Common myeloid progenitor, CD34-positive (primary cell): ENCODE measurements around the gene COL6A5.
"Not testable (repeated sequence)": the region's sequence is repeated elsewhere in the genome, so short reads cannot be mapped to it uniquely, and the experiment has no call there.

Source experiments
- CTCF ChIA-PET: fragments of 350-600 bp; sonication (Branson Sonifier 250); formaldehyde crosslinking; loops from one replicate; lab custom pipeline; 2021; ENCODE audit warnings: antibody characterized with exemption; lab: Charles Lee
- POLR2A ChIA-PET: fragments of 350-600 bp; sonication (Branson Sonifier 250); formaldehyde crosslinking; loops from one replicate; lab custom pipeline; 2021; ENCODE audit warnings: antibody characterized with exemption; lab: Charles Lee
- DNase-seq, 3 donors: peaks; one replicate each; pipeline versions ENCODE4 v3.0.0 to v3.0.0-alpha.2; 2013
- H3K27ac ChIP-seq, 2 experiments: 1 replicate in 1 of 2; 2 replicates in 1 of 2; pipeline ENCODE4 v1.7.0; 2013; ENCODE audit warnings: inconsistent platforms in 2 of 2, low read length in 2 of 2, mild to moderate bottlenecking in 2 of 2, low read depth in 1 of 2, moderate library complexity in 1 of 2; ENCODE audit not compliant: severe bottlenecking in 2 of 2, insufficient read depth in 1 of 2, poor library complexity in 1 of 2
- H3K27me3 ChIP-seq, 5 experiments: replicated peaks in 2 of 5; 1 replicate in 3 of 5; 2 replicates in 2 of 5; pipeline versions ENCODE4 v1.6.1 to v1.7.0; 2013; ENCODE audit warnings: low read length in 4 of 5, mild to moderate bottlenecking in 2 of 5, moderate library complexity in 2 of 5, inconsistent platforms in 1 of 5; ENCODE audit not compliant: insufficient read depth in 5 of 5, control insufficient read depth in 4 of 5
- H3K36me3 ChIP-seq, 4 experiments: 1 replicate in 2 of 4; 2 replicates in 2 of 4; pipeline versions ENCODE4 v1.6.1 to v1.7.0; 2013; ENCODE audit warnings: low read length in 3 of 4, control low read depth in 1 of 4, mild to moderate bottlenecking in 1 of 4; ENCODE audit not compliant: control insufficient read depth in 4 of 4, insufficient read depth in 4 of 4
- H3K4me1 ChIP-seq, 4 experiments: 1 replicate in 3 of 4; 2 replicates in 1 of 4; pipeline versions ENCODE4 v1.6.1 to v1.7.1; 2013; ENCODE audit warnings: low read length in 3 of 4, mild to moderate bottlenecking in 3 of 4, control low read depth in 1 of 4, inconsistent platforms in 1 of 4, moderate library complexity in 1 of 4; ENCODE audit not compliant: control insufficient read depth in 4 of 4, insufficient read depth in 4 of 4; ENCODE audit errors: control extremely low read depth in 1 of 4
- H3K4me3 ChIP-seq, 7 experiments: 1 replicate in 4 of 7; 2 replicates in 3 of 7; pipeline versions ENCODE4 v1.5.1 to v1.7.0; 2013; ENCODE audit warnings: mild to moderate bottlenecking in 7 of 7, low read length in 6 of 7, moderate library complexity in 6 of 7, inconsistent platforms in 2 of 7, low read depth in 2 of 7, control low read depth in 1 of 7; ENCODE audit not compliant: insufficient read depth in 4 of 7, control insufficient read depth in 1 of 7; ENCODE audit errors: extremely low read depth in 1 of 7
- H3K9me3 ChIP-seq, 5 experiments: 1 replicate in 4 of 5; 2 replicates in 1 of 5; pipeline versions ENCODE4 v1.6.1 to v1.7.1; 2013; ENCODE audit warnings: low read length in 4 of 5, mild to moderate bottlenecking in 2 of 5, inconsistent platforms in 1 of 5, low read depth in 1 of 5, moderate library complexity in 1 of 5; ENCODE audit not compliant: control insufficient read depth in 4 of 5, insufficient read depth in 2 of 5; ENCODE audit errors: control extremely low read depth in 1 of 5
- WGBS: methylation state at CpG from one replicate; pipeline ENCODE4 v1.1.5; 2013; ENCODE audit not compliant: insufficient coverage; 5-methylcytosine and 5-hydroxymethylcytosine counted together

COL6A5 gene

DNA sequence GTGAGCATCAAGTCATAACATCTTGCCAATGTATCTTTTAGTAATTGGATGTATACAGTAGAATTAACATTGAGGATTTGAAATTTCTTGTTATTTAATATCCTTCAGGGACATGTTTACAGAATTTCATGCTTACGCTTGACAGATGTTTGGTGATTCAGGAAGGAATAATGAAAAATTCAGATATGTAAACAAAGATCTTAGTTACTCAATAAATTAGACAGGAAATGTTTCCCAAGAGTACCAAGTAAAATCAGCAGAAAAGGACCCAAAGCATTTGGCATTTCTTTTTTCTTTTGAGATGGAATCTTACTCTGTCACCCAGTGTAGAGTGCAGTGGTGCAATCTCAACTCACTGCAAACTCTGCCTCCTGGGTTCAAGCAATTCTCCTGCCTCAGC, 4.7 kb upstream of the COL6A5 start:
- Histone ChIP-seq H3K27ac (no peak overlapping the region), H3K36me3 (no peaks in the 10 kb centered on the region), H3K9me3 (peaks cover 0 to 2% (median 1%) of the 10 kb centered on the region in 5 experiments), H3K4me3 (no peak overlapping the region), H3K27me3 (peaks cover 5 to 24% (median 15%) of the 10 kb centered on the region in 5 experiments), H3K4me1 (no peaks in the 10 kb centered on the region)
- ChIA-PET POLR2A (no interaction called here), CTCF (no interaction called here)
- no CpG with 5 or more reads among the region's 1 CpG for WGBS
- no peak for DNase-seq

GRCh38 chr3:130341388-130341787, 4.1 kb upstream of the COL6A5 start:
- Histone ChIP-seq H3K4me3 (no peak overlapping the region), H3K9me3 (peaks cover 0 to 2% (median 1%) of the 10 kb centered on the region in 5 experiments), H3K27ac (no peak overlapping the region), H3K36me3 (no peaks in the 10 kb centered on the region), H3K4me1 (peaks cover 0 to 5% (median 0%) of the 10 kb centered on the region in 4 experiments), H3K27me3 (peaks cover 5 to 30% (median 20%) of the 10 kb centered on the region in 5 experiments)
- POLR2A ChIA-PET = no interaction called here
- no peak for DNase-seq
- CTCF ChIA-PET = no interaction called here

DNA sequence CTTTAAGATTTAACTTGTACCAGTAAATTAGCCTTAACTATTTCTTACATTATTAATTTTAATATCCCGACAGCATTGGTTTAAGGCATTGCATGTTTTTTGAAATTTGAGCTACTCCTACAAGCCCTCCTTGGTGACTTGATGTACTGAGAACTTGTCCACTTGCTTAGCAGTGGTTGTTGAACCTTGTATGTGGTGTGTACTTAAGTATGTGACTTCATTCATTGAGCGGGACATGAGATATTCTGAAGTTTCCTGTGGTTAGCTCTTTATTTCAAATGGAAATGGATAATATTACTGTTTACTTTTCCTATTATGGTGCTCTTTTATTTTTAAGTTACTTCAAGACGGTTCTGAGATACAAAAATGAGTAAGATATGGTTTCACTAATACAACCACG, 3.6 kb upstream of the COL6A5 start:
- H3K4me1 ChIP-seq = peaks cover 0 to 5% (median 0%) of the 10 kb centered on the region in 4 experiments
- DNase-seq = no peak
- POLR2A ChIA-PET = no interaction called here
- no peak overlapping the region for H3K27ac ChIP-seq
- no peaks in the 10 kb centered on the region for H3K36me3 ChIP-seq
- peaks cover 5 to 35% (median 25%) of the 10 kb centered on the region in 5 experiments for H3K27me3 ChIP-seq
- no peak overlapping the region for H3K4me3 ChIP-seq
- WGBS = no CpG with 5 or more reads among the region's 4 CpGs
- H3K9me3 ChIP-seq = peaks cover 0 to 2% (median 1%) of the 10 kb centered on the region in 5 experiments
- CTCF ChIA-PET = no interaction called here

- POLR2A ChIA-PET = no interaction called here
- H3K27ac ChIP-seq = no peak overlapping the region
- no peaks in the 10 kb centered on the region for H3K36me3 ChIP-seq
- H3K27me3 ChIP-seq = peaks cover 7 to 45% (median 29%) of the 10 kb centered on the region in 5 experiments
- peaks cover 0 to 5% (median 0%) of the 10 kb centered on the region in 4 experiments for H3K4me1 ChIP-seq
- WGBS = 57% methylated on average over 3 of the region's 7 CpGs
- DNase-seq = peak in 2 of 3 donors; percentile 27 to 54
- CTCF ChIA-PET = no interaction called here
- no peak overlapping the region for H3K4me3 ChIP-seq
- H3K9me3 ChIP-seq = peaks cover 0 to 3% (median under 1%) of the 10 kb centered on the region in 5 experiments
Measured at GRCh38 chr3:130342821-130343661, 2.4 kb upstream of the COL6A5 start.

DNA sequence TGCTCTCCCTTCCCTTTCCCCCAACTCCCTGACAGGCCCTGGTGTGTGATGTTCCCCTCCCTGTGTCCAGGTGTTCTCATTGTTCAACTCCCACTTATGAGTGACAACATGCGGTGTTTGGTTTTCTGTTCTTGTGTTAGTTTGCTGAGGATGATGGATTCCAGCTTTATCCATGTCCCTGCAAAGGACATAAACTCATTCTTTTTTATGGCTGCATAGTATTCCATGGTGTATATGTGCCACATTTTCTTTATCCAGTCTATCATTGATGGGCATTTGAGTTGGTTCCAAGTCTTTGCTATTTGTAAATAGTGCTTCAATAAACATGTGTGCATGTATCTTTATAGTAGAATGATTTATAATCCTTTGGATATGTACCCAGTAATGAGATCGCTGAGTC, 2.8 kb downstream of the COL6A5 start:
- no CpG with 5 or more reads among the region's 2 CpGs for WGBS
- H3K4me1 ChIP-seq, H3K9me3 ChIP-seq, H3K36me3 ChIP-seq, CTCF ChIA-PET, H3K27ac ChIP-seq, H3K4me3 ChIP-seq, DNase-seq, POLR2A ChIA-PET: not testable (repeated sequence)
- H3K27me3 ChIP-seq = peaks cover 7 to 42% (median 25%) of the 10 kb centered on the region in 5 experiments

- ChIA-PET CTCF (interaction anchor here (1.5 kb wide), 1 partner anchor 9 kb away, joined by 5 read pairs; the partner anchor contains the start of gene COL6A5), POLR2A (no interaction called here)
- Histone ChIP-seq H3K27me3 (peaks cover 0 to 5% (median 0%) of the 10 kb centered on the region in 5 experiments), H3K4me3 (no peak overlapping the region), H3K27ac (no peak overlapping the region), H3K9me3 (no peaks in the 10 kb centered on the region), H3K36me3 (no peaks in the 10 kb centered on the region), H3K4me1 (peaks cover 0 to 5% (median 2%) of the 10 kb centered on the region in 4 experiments)
- WGBS = 78% methylated on average over 2 of the region's 5 CpGs
- DNase-seq = peak; percentile 47 to 81 (median 75)
Measured at GRCh38 chr3:130354430-130354829, 9.0 kb downstream of the COL6A5 start.

GRCh38 chr3:130374033-130374432, 28.6 kb downstream of the COL6A5 start:
- POLR2A ChIA-PET = no interaction called here
- no CpG with 5 or more reads among the region's 3 CpGs for WGBS
- Histone ChIP-seq H3K36me3 (no peaks in the 10 kb centered on the region), H3K27ac (no peak overlapping the region), H3K9me3 (peaks cover 0 to 2% (median 0%) of the 10 kb centered on the region in 5 experiments), H3K4me1 (no peaks in the 10 kb centered on the region), H3K27me3 (peaks cover 0 to 3% (median 0%) of the 10 kb centered on the region in 5 experiments), H3K4me3 (no peak overlapping the region)
- DNase-seq = no peak
- CTCF ChIA-PET = interaction anchor here (0.5 kb wide), 1 partner anchor 45 kb away, joined by 3 read pairs; no protein-coding TSS in a partner anchor
